ENCODE results near the gene BCAN.

The BCAN gene

DNA sequence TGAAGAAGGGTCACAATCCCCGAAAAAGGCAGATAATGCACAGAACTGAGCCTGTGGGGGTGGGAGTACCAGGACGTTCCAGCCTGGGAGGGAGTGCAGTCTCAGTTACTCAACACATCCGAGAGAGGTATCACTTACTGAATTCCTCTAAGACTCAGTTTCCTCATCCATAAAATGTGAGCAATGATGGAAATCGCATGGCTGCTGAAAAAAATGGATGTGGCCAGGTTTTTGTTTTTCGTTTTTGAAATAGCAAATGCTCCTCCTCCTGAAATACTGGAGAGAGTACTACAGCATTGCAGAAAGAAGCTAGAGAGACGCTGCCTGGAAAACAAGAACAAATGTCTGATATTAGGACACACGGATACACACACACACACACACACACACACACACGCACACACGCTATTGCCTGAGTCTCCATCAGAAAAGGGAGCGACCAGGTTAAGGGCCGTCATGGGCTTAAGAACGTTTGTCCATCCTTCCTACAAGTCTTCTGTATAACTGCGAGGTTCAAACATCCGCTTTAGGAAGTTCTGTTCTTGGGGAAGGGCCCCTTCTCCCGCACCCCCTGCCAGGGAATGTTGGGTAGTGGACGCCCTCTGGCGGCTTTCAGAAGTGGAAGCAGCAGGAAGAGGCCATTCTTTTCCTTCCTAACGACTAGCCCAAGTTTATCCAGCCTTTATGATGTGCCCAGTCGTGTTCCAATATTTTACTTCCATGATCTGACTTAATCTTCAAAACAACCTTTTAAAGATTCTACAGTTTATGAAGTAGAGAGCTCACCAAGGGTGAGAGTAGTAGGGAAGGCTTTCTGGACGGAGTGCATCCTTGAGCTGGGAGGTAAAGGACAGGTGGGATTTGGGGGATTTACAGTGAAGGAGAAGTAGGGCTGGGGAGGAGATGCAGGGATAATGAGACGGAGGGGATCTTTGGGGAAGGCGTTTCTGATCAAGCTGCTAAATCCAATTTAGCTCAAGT, 36.0 kb downstream of the BCAN start:
- peak in 12 of 14 donors; percentile 18 to 69 (median 48) for DNase-seq

DNA sequence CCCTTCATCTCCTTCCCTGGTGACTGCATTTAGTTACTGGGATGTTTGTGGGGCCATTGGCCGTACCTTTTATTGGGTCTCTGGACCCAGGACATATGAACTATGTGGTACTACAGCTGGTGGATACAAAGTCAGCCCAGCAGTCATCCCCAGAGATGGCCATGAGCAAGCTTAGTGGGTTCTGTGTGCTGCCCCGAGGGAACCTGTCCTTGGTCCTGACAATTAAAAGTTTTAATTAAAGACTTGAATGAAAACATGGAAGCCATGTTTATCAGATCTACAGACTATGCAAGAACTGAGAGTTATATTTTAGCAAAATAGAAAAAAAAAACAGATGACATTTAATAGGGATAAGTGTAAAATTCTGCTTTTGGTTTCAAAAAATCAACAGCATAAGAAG, 38.1 kb downstream of the BCAN start:
- no peak for DNase-seq

DNA sequence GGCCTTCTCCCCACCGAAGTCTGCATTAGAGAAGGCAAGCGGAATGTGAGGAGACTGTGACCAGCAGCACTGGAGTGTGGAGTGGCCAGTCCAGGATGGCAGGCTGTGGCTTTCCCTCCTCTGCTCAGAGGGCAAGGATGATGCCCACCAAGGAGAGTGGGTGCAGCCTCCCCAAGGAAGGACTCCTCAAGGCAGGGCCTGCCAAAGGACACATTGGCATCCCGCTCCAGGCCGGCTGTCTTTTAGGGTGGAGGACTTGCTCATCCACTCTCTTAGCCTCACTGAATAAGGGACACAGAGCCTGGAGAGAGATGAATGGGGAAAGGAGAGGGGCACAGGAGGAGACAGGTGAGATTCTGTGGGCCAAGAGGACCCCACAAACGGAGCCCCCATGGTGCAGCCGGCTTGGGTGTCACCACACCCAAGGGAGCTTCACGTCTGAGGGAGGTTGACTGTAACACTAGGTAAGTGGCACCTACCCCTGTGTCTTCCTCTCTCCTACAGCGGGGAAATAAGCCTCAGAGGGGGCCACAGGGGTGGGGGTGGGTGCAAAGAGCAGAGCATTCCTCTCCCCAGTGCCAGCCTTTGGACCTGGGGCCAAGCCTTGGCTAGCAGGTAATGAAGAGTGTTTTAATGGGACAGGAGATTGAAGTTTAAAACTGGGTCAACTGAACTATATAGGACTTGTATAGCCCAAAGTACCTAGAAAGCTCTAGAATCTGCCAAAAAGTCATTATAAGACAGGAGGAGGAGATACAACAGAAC, 39.5 kb downstream of the BCAN start:
- DNase-seq, result no peak

DNA sequence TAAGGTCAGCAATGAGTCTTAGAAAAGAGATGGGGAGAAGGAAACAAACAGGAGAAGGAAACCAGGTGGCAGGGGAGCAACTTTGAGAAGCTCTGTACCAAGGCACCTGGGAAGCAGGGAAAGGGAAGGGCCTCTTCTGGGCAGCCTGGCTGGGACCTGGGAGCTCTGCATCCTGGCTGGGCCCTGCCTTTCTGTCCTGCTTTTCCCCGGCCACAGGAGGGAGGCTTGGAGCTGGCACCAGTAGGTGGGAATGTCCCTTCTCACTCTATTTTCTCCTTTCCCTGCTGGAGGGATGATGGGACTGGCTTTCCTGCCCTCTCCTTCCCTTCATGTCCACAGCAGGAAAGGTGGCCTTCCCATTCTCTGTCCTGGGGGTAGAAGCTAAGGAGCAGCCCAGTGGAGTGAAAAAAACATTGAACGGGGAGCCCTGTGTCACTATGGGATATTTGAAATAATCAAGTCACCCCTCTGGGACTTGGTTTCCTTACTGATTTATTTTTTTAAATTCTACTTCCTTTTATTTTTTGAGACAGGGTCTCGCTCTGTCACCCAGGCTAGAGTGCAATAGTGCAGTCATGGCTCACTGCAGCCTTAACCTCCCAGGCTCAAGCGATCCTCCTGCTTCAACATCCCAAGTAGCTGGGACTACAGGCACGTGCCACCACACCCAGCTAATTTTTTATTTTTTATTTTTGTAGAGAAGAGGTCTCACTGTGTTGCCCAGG, 40.4 kb downstream of the BCAN start:
- no peak for DNase-seq

DNA sequence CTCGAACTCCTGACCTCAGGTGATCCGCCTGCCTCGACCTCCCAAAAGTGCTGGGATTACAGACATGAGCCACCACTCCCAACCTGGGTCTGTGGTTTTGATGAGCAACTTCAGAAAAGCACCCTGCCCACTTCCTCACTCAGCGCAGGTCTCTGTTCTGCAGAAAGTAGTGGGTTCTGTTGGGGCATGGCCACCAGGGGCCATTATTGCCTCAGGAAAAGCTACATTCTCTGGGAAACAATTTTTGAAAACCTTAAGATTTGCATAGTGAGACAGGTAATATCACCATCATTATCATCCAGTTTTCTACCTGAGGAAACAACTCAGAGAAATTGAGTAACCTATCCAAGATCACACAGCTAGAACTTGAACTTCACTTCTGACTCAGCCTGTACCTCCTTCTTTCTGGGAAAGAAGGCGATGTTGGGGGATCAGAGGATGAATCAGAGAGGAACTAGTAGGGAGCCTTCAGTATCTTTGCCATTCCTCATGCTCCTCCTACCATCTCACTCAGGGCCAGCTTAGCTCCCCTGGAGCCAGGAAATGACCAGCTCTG, 42.4 kb downstream of the BCAN start:
- no peak for DNase-seq

DNA sequence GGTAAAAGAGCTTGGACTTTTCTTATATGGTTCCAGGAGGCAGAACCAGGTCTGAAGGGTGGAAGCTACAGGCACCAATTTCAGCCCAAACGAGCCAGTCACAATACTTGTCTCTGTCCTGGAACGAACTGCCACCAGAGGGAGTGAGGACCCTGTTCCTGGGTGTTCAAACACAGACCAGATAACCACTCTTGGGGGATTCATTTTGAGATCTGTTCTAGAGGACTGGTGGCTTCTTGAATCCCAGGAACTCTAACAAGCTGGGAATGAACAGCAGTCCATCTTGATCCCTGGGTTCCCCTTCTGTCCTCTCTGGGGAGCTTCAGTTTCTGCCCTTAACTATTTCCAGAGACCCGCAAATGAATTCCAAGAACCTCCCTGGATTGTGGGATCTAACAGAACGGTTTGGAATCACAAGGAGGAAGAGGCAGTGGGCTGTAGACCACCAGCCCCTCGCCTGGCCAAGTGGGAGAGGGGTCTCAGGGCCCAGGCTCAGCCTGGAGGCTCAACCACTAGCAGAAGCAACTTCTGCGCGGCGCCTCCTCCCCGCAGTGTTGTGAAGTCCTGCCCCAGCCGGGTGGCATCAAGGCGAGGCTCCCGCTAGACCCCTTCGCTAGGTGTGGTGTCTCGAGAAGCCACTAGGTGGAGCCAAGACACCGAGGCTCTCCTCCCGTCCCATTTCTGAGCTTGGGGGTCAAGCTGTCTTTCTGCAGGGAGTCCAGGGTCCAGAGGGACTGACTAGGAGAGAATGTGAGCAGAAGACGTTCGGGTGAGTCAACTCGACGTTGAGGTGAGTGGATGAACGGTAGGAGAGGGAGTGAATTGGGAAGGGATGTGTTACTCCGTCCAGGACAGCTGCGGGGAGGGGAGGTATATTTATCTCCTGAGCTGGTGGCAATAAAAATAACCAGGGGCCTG, 47.4 kb downstream of the BCAN start:
- peak in 9 of 14 donors; percentile 15 to 61 (median 45) for DNase-seq

DNA sequence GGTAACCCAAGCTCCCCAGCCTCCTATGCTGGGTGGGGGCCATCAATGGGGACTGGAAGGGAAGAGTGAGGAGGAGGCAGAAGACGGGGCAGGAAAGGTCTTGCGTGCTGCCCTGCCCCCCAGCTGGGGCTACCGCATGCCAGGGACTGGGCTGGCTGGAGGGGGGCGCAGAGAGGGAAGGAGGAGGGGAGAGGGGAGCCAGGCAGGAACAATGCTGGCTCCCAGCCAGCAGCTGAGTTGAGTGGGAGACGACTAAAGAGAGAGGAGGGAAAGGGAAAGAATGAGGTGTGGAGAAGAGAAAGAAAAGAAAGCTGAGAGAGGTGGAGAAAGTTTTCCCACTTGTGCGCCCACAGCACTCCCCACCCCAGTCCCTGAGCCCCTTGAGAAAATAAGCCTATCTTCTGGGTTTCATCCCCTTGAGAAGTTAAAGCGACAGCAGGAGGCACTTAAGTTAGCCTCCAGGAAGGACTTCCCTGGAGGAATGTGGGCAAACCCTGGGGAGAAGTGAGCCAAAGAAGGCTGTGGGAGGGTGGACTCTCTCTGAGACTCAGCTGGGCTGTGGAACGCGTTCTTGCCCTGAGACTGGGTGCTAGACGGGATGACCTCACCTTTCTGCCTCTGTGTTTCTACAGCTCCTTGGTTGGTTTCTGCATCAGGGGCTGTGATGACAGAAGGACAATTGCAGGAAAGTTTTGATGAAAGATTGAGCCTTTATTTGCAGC, 48.2 kb downstream of the BCAN start:
- DNase-seq, result no peak

DNA sequence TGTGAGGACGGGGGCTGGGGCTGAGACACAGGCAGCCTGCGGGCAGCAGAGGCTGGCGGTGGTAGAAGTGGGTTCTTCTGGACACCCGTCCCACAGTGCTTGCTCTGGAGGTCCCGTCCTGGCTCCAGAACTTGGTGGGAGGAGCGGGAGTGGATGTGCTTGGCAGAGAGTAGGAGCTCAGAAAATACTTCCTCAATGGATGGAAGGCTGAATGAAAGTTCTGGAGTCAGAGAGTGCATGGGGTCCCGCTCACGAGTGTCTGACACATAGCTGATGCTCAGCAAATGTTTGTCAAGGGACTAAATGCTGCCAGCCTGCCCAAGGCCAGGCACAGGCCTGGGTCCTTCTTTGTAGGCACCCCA, 48.7 kb downstream of the BCAN start:
- DNase-seq, result no peak

DNA sequence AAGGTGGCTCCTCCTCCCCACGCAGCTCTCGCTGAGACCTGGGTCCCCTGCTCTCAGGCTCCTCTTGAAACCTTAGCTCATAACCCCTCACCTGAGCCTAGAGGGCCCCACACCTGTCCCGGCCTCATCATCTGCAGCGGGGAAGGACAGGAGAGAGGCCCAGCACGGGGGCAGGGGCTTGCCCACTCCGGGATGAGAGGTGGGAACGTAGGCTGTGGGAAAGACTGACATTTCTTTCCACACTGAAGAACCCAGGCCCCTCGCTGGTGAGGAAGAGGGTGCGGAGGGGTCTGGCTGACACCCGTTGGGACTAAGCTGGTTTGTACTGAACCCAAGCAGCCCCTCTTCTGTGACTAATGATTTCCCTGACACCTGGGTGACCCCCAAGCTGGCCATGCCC, 49.3 kb downstream of the BCAN start:
- no peak for DNase-seq

DNA sequence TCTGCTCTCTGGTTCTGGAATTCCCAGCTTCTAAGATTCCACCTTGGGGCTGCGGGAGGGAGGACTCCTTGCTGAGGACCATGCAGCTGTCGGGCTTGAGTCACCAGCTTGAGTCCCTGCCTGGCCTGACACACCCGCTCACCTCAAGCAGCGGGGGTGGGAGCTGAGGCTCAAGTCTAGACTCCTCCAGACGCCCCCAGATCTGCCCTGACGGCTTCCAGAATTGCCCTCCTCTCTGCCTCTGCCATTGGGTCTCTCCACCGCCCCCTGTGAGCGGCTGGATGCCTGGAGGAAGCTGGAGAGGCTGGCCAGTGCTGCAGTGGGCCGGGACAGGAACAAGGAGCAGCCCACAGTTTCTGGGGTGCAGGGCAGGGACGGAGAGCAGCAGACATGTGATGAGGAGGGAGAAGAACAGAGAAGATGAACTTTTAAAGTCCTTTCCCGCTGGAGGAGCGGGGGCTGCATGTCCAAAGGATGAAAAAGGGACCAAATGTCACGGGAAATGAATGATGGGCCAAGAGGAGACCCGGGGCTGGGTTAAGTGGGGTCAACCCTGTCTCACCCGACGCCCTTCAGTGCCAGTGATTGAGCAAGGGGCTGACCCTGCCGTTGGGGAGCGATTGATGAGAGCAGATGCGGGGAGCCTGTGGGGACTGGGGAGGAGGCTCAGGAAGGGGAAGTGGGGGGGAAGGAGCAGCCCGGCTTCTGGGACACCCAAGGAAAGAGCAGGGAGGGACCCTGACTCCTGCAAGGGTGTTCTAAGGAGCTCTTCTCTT, 49.9 kb downstream of the BCAN start:
- DNase-seq, result no peak

DNA sequence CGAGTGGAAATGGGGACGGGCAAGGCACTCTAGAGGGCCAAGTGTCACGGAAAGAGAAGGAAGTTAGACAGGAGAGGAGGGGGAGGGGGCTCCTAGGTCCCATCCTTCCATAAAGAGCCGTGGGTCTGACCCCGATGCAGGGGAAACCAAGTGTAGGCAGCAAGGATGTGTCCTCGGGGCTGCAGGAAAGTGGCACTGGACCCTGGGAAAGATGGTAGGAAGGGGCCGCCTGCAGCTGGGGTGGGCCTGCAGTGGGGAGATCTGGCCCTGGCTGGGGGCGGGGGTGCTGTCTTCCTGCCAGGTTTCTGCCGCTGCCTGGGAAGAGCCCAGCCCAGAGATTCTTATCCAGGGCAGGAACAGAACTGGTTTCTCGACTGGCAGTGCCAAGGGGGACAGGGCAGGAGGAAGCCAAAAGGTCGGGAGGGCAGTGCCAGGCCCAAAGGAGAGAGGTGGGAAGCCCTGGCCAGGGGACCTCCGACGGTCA, 50.6 kb downstream of the BCAN start:
- DNase-seq, result no peak

DNA sequence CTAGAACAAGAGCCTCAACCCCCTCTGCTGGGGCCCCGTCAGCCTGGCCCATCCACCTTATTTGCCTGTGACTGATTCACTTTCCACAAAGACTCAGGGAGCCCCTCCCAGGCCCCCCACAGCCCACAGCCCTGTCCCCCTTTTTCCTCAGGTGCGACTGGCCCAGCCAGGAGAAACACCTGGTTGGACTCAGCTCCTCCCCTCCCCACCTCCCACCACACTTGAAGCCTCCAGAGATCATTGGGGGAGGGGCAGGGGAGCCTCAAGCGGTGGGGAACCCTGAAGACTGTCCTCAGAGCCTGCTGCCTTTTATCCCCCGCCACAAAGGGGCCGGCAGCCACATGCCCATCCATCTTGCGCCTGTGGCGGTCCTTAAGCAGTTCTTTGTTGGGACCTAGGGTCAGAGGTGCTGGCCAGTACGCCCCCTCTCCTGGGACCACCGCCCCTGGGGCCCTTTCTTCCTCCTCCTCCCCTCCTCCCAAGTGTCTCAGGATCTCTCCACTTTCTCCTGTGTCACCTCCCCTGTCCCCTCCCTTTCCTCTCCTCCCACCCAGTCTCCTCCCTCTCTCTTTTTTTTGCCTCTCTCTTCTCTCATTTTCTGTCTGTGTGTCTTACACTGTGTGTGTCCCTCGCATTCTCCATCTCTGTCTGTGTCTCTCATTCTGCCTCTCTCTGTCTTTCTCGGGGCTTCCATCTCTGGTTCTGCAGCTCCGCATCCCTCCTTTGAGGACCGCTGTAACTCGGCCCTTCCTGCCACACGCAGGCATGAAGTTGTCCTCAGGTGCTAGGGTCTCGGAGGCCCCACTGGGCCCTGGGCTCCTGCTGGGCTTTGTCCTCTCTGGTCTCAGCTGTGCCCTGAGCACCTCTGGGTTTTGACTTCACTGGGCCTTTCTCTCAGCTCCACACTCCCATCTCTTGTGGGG, 51.3 kb downstream of the BCAN start:
- no peak for DNase-seq

DNA sequence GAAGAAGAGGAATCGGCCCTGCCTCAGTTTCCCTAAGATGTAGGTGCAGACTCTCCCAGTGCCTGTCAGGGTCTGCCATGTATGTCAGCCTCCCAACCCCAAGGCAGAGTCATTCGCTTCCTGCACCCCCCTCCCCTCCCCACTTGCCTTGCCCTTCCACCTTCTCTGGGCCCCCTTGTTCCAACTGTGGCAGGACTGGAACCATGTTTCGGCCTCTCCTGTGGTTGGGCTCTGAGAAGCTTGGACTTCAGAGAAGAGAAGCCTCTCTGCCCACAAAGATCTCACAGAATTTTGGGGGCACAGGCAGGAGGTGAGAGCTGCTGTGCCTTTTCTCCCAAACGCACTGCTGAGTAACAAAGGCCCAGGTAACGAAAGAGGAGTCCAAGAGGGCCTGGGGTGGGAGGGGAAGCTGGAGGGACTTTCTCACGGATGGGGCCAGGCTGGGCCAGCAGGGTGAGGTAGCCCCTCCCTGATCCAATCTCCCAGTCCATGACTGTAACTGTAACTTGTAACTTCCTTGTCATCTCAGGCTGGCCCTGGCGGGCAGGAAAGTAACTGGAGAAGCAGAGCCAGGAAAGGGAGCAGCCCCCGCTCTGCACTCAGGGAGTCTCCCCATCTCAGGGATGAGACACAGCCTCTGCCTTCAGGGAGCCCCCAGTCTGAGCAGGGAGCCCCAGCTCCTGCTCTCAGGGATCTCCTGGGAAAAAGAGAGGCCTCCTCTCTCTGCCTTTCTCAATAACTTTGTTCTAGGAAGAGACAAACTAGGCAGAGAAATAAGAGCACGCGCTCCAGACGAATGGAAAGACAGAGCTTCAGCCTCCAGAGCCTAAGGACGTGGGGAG, 52.2 kb downstream of the BCAN start:
- DNase-seq, result no peak

DNA sequence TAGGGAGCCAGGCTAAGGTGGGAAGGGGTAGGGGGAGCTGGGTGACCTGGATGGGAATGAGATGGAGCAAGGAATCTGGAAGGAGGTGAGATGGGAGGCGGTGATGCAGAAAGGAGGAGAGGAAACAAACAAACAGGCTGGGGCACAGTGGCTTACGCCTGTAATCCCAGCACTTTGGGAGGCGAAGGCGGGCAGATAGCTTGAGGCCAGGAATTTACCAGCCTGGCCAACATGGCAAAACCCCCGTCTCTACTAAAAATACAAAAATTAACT, 52.7 kb downstream of the BCAN start:
- DNase-seq, result no peak

DNA sequence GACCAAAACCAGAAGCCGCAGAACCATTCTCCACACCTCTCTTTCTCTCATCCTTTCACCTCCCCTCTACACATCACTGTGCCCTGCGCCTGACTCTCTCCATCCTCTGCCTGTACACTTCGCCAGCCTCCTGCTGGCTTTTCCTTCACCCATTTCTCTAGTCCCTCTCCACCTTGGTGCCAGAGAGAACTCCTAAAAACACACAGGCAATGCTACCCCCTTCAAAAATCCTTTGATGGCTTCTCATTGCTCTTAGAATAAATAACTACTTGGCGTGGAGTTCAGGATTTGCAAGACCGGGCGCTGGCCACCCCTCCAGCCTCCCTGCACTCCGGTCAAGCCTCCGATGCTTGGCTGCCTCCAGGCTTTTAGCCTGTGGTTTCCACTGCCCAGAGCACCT, 54.8 kb downstream of the BCAN start:
- no peak for DNase-seq

DNA sequence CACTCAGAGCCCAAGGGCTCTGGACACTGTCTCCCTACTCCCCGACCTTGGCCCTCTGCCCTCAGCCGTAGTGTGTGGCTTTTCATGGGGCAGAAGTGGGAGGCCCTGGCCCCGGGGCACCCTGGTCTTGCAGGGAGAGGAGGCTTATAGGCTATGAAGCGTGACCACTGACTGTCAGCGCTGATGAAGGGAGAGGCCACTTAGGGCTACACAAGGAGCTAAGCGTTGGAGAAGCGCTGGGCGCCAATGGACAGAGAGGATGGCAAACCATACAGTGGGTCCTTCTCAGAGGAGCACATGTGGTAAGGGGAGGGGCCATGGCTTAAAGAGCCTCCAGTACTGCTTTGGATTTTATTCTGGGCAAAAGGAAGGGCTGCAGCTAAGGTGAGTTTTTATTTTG, 55.6 kb downstream of the BCAN start:
- no peak for DNase-seq

DNA sequence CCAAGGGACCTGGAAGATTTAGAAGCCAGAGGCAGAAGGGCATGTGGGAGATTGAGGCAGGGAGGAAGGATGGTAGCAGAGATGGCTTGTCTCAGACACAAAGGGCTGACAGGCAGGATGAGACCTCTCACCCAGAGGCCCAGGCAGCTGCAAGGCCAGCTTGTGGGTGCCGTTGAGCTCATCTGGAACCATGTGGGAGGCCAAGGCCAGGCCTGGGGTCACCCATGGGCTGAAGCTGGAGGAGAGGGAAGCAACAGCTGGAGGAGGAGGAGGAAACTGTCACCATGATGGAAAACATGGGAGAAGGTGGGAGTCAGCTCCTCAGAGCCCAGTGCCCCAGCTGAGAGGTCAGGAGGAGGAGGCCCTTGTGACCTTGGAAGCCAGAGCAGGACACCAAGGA, 57.1 kb downstream of the BCAN start:
- DNase-seq, result no peak

All from C1 segment of cervical spinal cord (tissue), 14 donors.